ENCODE measurements around the gene FAM227A. TPM values are rescaled to one million over a fixed set of nuclear protein-coding genes. Genes with fewer than 3 reads are reported as not detected.

FAM227A gene
- total and polyA plus RNA-seq, 2 donors (not counting 3 experiments of a cell fraction or from before 2014, with no cell fraction given) = 0.58 to 1.9 TPM

DNA sequence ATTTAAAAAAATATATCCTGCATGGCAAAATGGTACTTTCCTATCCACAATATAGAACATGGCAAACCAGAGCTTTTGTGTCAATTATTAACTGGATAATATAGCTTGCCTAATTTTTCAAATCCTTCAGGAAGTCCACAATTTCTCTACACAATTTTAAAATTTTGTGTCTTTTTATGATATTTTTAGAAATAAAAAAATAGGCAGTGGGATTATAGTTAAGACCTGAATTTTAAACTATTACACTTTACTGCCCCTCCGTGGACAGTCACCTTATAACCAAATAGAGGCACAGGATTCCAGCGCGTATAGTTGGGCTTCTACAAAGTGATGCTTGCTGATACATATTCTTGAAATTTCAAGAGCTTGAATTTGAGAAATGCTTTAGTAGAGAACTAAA is 84.1 kb downstream of the FAM227A start:
- peak; percentile 89 for FAIRE-seq
- intact Hi-C loops (cut with micrococcal nuclease) = loop anchor here (1.0 to 10.0 kb wide), 2 partner anchors 160 to 337 kb away; no protein-coding TSS in a partner anchor

More for the DNA sequence above, 84.1 kb downstream of the FAM227A start:
- Histone ChIP-seq H3K4me3 (replicated peaks in 1 of 3; ENCODE audit: insufficient read depth in 1 of 3, low read depth in 1 of 3, low read length in 3 of 3) (no peak overlapping the region), H3K9me3 (replicated peaks; ENCODE audit: control insufficient read depth, insufficient read depth, low read length) (no peaks in the 10 kb centered on the region), H3K36me3 (ENCODE audit: control insufficient read depth in 2 of 2, extremely low read depth in 1 of 2, insufficient read depth in 2 of 2, low read length in 2 of 2) (no peaks in the 10 kb centered on the region), H3K27ac (ENCODE audit: insufficient read depth, low read depth, low read length) (no peak overlapping the region), H2AFZ (ENCODE audit: low read depth, low read length) (no peak overlapping the region), H3K4me1 (ENCODE audit: control insufficient read depth, extremely low read depth, insufficient read depth, low read length) (peaks cover 7% of the 10 kb centered on the region), H3K9ac (replicated peaks; ENCODE audit: extremely low read depth, insufficient read depth, low read length) (no peak overlapping the region), H4K20me1 (replicated peaks; ENCODE audit: control insufficient read depth, extremely low read depth, insufficient read depth, low read length) (no peaks in the 10 kb centered on the region), H3K27me3 (ENCODE audit: control insufficient read depth in 2 of 2, insufficient read depth in 2 of 2, low read length in 2 of 2) (peaks cover 0 to 2% of the 10 kb centered on the region in 2 experiments), H3K4me2 (ENCODE audit: insufficient read depth, low read length) (no peak overlapping the region), H3K9me1 (replicated peaks; ENCODE audit: control insufficient read depth, extremely low read depth, insufficient read depth, low read length) (no peaks in the 10 kb centered on the region), H3K79me2 (ENCODE audit: control insufficient read depth, insufficient read depth, low read length) (no peaks in the 10 kb centered on the region)
- ChIA-PET POLR2A (no interaction called here), CTCF (interaction anchor here (0.6 to 6.8 kb wide), 11 partner anchors 9 to 519 kb away, joined by 3 to 76 read pairs (median 3); no protein-coding TSS in a partner anchor)
- no TSS peak for BruUV-seq (replicated peaks)
- TF ChIP-seq POLR2AphosphoS5 (IDR thresholded peaks at IDR 0.05; ENCODE audit: insufficient read depth, low read depth, low read length) (no peak), POLR2A (IDR thresholded peaks at IDR 0.05; ENCODE audit: low read depth, low read length) (no peak), GATA2 (IDR thresholded peaks at IDR 0.05; ENCODE audit: insufficient read depth, insufficient read length, low read depth, low read length) (no peak)
- TF ChIP-seq, protein P1, sequence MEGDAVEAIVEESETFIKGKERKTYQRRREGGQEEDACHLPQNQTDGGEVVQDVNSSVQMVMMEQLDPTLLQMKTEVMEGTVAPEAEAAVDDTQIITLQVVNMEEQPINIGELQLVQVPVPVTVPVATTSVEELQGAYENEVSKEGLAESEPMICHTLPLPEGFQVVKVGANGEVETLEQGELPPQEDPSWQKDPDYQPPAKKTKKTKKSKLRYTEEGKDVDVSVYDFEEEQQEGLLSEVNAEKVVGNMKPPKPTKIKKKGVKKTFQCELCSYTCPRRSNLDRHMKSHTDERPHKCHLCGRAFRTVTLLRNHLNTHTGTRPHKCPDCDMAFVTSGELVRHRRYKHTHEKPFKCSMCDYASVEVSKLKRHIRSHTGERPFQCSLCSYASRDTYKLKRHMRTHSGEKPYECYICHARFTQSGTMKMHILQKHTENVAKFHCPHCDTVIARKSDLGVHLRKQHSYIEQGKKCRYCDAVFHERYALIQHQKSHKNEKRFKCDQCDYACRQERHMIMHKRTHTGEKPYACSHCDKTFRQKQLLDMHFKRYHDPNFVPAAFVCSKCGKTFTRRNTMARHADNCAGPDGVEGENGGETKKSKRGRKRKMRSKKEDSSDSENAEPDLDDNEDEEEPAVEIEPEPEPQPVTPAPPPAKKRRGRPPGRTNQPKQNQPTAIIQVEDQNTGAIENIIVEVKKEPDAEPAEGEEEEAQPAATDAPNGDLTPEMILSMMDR (IDR thresholded peaks at IDR 0.05; ENCODE audit: extremely low read depth in 1 of 2, insufficient read depth in 1 of 2, low read depth in 1 of 2, low read length in 2 of 2) = peak; percentile 8 to 39
- TF ChIP-seq, protein P2, sequence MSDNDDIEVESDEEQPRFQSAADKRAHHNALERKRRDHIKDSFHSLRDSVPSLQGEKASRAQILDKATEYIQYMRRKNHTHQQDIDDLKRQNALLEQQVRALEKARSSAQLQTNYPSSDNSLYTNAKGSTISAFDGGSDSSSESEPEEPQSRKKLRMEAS (IDR thresholded peaks at IDR 0.05; ENCODE audit: insufficient read depth, insufficient read length) = no peak
- dilution Hi-C loops (cut with MboI; ENCODE audit: extremely low pct_ligation_motif_present, low sequenced_read_pairs) = no loop called here
- DNase-seq (ENCODE audit: low read depth, low spot score) = peak; percentile 63

Measured in endothelial cell of umbilical vein (primary cell).